SK-N-SH treated with all-trans-retinoic acid at 6 μM for 48 hours (cell line): ENCODE measurements around the gene SH2B3.

Source experiments
- CSRNP3 ChIP-seq: fragments of 250-450 bp; sonication (Bioruptor Pico); IDR thresholded peaks from 2 replicates; pipeline ENCODE4 v1.5.1; 2021; ENCODE audit warnings: mild to moderate bottlenecking, moderate library complexity
- ESRRG ChIP-seq: fragments of 250-450 bp; sonication (Bioruptor Pico); IDR thresholded peaks from 2 replicates; pipeline ENCODE4 v1.6.1; 2021; ENCODE audit warnings: mild to moderate bottlenecking
- PATZ1 ChIP-seq: fragments of 250-450 bp; sonication (Bioruptor Pico); IDR thresholded peaks from 2 replicates; pipeline ENCODE4 v1.8.0; 2020; ENCODE audit warnings: mild to moderate bottlenecking, moderate library complexity, borderline replicate concordance
- RARB ChIP-seq: fragments of 250-450 bp; sonication (Bioruptor Pico); IDR thresholded peaks from 2 replicates; pipeline ENCODE4 v1.8.0; 2021; ENCODE audit warnings: mild to moderate bottlenecking, moderate library complexity
- TCF4 ChIP-seq: fragments of 250-450 bp; sonication (Bioruptor Pico); IDR thresholded peaks from 2 replicates; pipeline ENCODE4 v1.8.0; 2021; ENCODE audit warnings: mild to moderate bottlenecking, moderate library complexity, borderline replicate concordance
- TF ChIP-seq, protein P1 (sequence below): fragments of 250-450 bp; sonication (Bioruptor Pico); IDR thresholded peaks from 2 replicates; pipeline ENCODE4 v1.8.0; 2021; ENCODE audit warnings: low read depth, mild to moderate bottlenecking, moderate library complexity, borderline replicate concordance

DNA sequence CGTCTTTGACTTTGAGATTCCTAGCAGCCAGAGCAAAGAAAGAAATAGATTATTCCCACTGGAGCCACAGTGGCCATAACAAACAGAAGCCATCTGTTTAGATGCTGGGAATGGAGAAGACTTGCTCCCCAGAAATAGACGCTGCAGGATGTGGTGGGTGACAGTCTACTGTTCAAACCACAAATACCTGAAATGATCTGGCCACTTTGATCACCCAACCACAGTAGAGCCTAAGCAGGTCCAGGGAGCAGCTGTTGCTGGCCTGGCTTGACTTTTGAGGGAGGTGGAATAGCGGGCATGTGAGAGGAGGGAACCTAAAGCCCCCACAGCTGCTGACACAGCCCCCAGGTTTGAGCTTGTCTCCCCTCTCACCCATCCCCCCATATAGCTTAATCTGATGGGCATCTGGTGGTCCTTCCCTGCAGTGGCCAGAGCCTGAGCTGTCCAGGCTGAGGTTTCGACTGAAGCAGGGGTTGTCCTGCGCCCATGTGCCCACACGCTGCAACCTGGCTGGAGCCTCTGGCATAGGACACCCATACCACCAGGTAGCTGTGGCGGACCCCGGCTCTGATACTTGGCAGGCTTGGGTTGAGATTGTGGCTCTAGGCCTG is 38.7 kb downstream of the SH2B3 start:
- TF ChIP-seq ESRRG (CRISPR knock-in tag) (no peak), CSRNP3 (CRISPR knock-in tag) (no peak), TCF4 (CRISPR knock-in tag) (no peak), PATZ1 (CRISPR knock-in tag) (no peak), RARB (CRISPR knock-in tag) (no peak)
- TF ChIP-seq, protein P1, sequence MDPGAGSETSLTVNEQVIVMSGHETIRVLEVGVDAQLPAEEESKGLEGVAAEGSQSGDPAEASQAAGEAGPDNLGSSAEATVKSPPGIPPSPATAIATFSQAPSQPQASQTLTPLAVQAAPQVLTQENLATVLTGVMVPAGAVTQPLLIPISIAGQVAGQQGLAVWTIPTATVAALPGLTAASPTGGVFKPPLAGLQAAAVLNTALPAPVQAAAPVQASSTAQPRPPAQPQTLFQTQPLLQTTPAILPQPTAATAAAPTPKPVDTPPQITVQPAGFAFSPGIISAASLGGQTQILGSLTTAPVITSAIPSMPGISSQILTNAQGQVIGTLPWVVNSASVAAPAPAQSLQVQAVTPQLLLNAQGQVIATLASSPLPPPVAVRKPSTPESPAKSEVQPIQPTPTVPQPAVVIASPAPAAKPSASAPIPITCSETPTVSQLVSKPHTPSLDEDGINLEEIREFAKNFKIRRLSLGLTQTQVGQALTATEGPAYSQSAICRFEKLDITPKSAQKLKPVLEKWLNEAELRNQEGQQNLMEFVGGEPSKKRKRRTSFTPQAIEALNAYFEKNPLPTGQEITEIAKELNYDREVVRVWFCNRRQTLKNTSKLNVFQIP, result no peak
